Loucy (cell line): ENCODE data around the gene RHBG.

Experiments used
- H2AFZ ChIP-seq: fragments of 200-600 bp; sonication (generic); 2 replicates; pipeline ENCODE4 v1.6.0; 2016; ENCODE audit warnings: antibody characterized with exemption, mild to moderate bottlenecking, low read length, moderate library complexity
- H3F3A ChIP-seq: fragments of 200-600 bp; 2 replicates; pipeline ENCODE4 v1.6.0; 2016; ENCODE audit warnings: antibody characterized with exemption, low read depth, mild to moderate bottlenecking
- H3K27me3 ChIP-seq: fragments of 200-600 bp; sonication (generic); 2 replicates; pipeline ENCODE4 v1.6.1; 2014; ENCODE audit warnings: low read length, mild to moderate bottlenecking; ENCODE audit not compliant: insufficient read depth, poor library complexity, severe bottlenecking
- H3K36me3 ChIP-seq: fragments of 200-600 bp; sonication (generic); 2 replicates; pipeline ENCODE4 v1.6.1; 2016; ENCODE audit warnings: low read length; ENCODE audit not compliant: insufficient read depth
- H3K4me1 ChIP-seq: fragments of 200-600 bp; sonication (generic); 2 replicates; pipeline ENCODE4 v1.5.1; 2014; ENCODE audit warnings: low read length, mild to moderate bottlenecking; ENCODE audit not compliant: insufficient read depth, poor library complexity, severe bottlenecking
- H3K4me2 ChIP-seq: fragments of 200-600 bp; sonication (generic); 2 replicates; pipeline ENCODE4 v1.6.0; 2014; ENCODE audit warnings: antibody characterized with exemption, low read length, low read depth, mild to moderate bottlenecking; ENCODE audit not compliant: poor library complexity, severe bottlenecking
- H3K4me3 ChIP-seq: fragments of 200-600 bp; sonication (generic); 2 replicates; pipeline ENCODE4 v1.5.1; 2014; ENCODE audit warnings: low read length, mild to moderate bottlenecking, mixed read lengths; ENCODE audit not compliant: poor library complexity, severe bottlenecking
- H3K79me2 ChIP-seq: fragments of 200-600 bp; sonication (generic); 2 replicates; pipeline ENCODE4 v1.6.1; 2014; ENCODE audit warnings: low read length; ENCODE audit not compliant: insufficient read depth
- H3K9ac ChIP-seq: fragments of 200-600 bp; sonication (generic); 2 replicates; pipeline ENCODE4 v1.6.0; 2014; ENCODE audit warnings: mild to moderate bottlenecking, low read depth, low read length, moderate library complexity; ENCODE audit not compliant: poor library complexity, severe bottlenecking
- H3K9me2 ChIP-seq: fragments of 200-600 bp; sonication (generic); replicated peaks from 2 replicates; pipeline ENCODE4 v1.6.1; 2016; ENCODE audit warnings: low read depth, low read length, mixed read lengths
- H3K9me3 ChIP-seq: fragments of 200-600 bp; sonication (generic); 2 replicates; pipeline ENCODE4 v1.6.1; 2014; ENCODE audit warnings: mild to moderate bottlenecking, antibody characterized with exemption, low read length, low read depth; ENCODE audit not compliant: insufficient read depth
- H4K20me1 ChIP-seq: fragments of 200-600 bp; sonication (generic); 2 replicates; pipeline ENCODE4 v1.6.0; 2014; ENCODE audit warnings: antibody characterized with exemption, low read length, mild to moderate bottlenecking; ENCODE audit not compliant: insufficient read depth, poor library complexity, severe bottlenecking
- CTCF ChIP-seq: fragments of 200-600 bp; sonication (generic); conservative IDR thresholded peaks from 2 replicates; pipeline ENCODE4 v1.5.1; 2014; ENCODE audit warnings: mild to moderate bottlenecking, antibody characterized with exemption, low read length
- EZH2phosphoT487 ChIP-seq: fragments of 200-600 bp; IDR thresholded peaks from 2 replicates; pipeline ENCODE4 v1.6.1; 2018; ENCODE audit warnings: antibody characterized with exemption, mild to moderate bottlenecking, moderate library complexity, borderline replicate concordance

RHBG gene

GRCh38 chr1:156376958-156377919, 8.2 kb downstream of the RHBG start:
- H3K4me1 ChIP-seq, result no peaks in the 10 kb centered on the region
- H3K27me3 ChIP-seq, result no peaks in the 10 kb centered on the region
- TF ChIP-seq CTCF (no peak), EZH2phosphoT487 (no peak)
- no peaks in the 10 kb centered on the region for H3F3A ChIP-seq
- H2AFZ ChIP-seq, result peak overlapping the region; percentile 52; the same call in 1 of the 2 replicates
- H3K36me3 ChIP-seq, result no peaks in the 10 kb centered on the region
- H3K9ac ChIP-seq, result no peak overlapping the region
- no peak overlapping the region for H3K4me3 ChIP-seq
- no peaks in the 10 kb centered on the region for H3K9me3 ChIP-seq
- no peaks in the 10 kb centered on the region for H4K20me1 ChIP-seq
- H3K9me2 ChIP-seq, result no peaks in the 10 kb centered on the region
- no peak overlapping the region for H3K4me2 ChIP-seq
- no peaks in the 10 kb centered on the region for H3K79me2 ChIP-seq

DNA sequence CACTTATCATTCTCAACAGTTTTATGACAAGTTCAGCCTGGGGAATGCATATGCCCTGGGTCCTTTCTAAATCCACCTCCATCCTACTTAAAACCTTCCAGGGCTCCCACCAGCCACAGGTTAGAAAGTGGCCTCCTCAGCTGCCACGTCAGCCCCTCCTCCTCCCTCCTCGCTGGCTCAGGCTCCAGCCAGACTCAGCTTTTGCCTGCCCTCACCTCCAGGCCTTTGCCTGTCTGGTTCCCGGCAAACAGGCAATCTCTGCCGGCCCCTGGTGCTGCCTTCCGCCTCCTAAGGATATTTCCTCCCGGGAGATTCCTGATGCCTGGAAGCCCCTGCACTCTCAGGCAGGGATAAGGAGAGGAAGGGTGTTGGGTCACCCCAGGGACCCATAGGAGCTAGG, 9.5 kb downstream of the RHBG start:
- Histone ChIP-seq H3K36me3 (no peaks in the 10 kb centered on the region), H3K9me3 (no peaks in the 10 kb centered on the region), H3F3A (no peaks in the 10 kb centered on the region), H3K9ac (no peak overlapping the region), H2AFZ (no peak overlapping the region), H3K27me3 (no peaks in the 10 kb centered on the region), H4K20me1 (no peaks in the 10 kb centered on the region), H3K4me1 (no peaks in the 10 kb centered on the region), H3K4me2 (no peak overlapping the region), H3K4me3 (no peak overlapping the region), H3K79me2 (no peaks in the 10 kb centered on the region), H3K9me2 (no peaks in the 10 kb centered on the region)
- TF ChIP-seq CTCF (no peak), EZH2phosphoT487 (no peak)

GRCh38 chr1:156379420-156380165, 10.6 kb downstream of the RHBG start:
- Histone ChIP-seq H3K4me2 (no peak overlapping the region), H3K36me3 (no peaks in the 10 kb centered on the region), H2AFZ (no peak overlapping the region)

More at GRCh38 chr1:156379420-156380165, 10.6 kb downstream of the RHBG start:
- H3K79me2 ChIP-seq, result no peaks in the 10 kb centered on the region
- H3F3A ChIP-seq, result no peaks in the 10 kb centered on the region
- no peaks in the 10 kb centered on the region for H3K9me3 ChIP-seq
- H4K20me1 ChIP-seq, result no peaks in the 10 kb centered on the region
- H3K4me3 ChIP-seq, result no peak overlapping the region
- H3K9me2 ChIP-seq, result no peaks in the 10 kb centered on the region
- H3K9ac ChIP-seq, result no peak overlapping the region
- no peaks in the 10 kb centered on the region for H3K4me1 ChIP-seq
- no peaks in the 10 kb centered on the region for H3K27me3 ChIP-seq
- TF ChIP-seq EZH2phosphoT487 (no peak), CTCF (no peak)
